ENCODE data around the gene UGT1A4. TPM values are rescaled to one million over a fixed set of nuclear protein-coding genes. Genes with fewer than 3 reads are reported as not detected.

The UGT1A4 gene
- total and polyA plus RNA-seq, 2 donors (not counting 1 experiment from before 2014, with no cell fraction given): not detected

DNA sequence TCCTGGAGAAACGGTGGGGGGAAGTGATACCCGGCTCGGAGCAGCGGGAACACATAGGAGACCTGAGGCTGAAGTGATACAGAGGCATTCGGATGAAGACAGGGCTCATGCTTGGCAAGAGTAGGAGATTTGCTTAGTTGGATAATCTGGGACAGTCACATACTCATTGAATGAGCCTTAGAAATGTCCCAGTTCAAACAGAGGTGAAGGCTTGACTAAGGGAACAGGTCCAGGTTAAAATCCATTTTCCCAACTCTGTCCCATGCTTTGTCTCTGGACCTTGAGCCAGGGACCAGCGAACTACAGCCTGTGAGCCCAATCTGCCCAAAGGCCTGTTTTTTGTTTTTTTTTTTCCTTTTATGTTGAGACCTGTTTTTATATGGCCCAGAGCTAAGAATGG, 24.6 kb upstream of the UGT1A4 start:
- H3K79me2 ChIP-seq (ENCODE audit: control insufficient read depth, insufficient read depth, low read length): no peaks in the 10 kb centered on the region
- no peaks in the 10 kb centered on the region for H3K9me3 ChIP-seq (ENCODE audit: control insufficient read depth, insufficient read depth, low read depth, low read length)

GRCh38 chr2:233698740-233699139, 19.8 kb upstream of the UGT1A4 start:
- Histone ChIP-seq H3K27ac (ENCODE audit: insufficient read depth, low read length) (no peak overlapping the region), H4K20me1 (ENCODE audit: control insufficient read depth, extremely low read depth, insufficient read depth, low read length) (no peaks in the 10 kb centered on the region), H3K9ac (ENCODE audit: insufficient read depth, low read length) (no peak overlapping the region), H3K4me2 (ENCODE audit: extremely low read depth, insufficient read depth, low read length) (no peak overlapping the region), H2AFZ (ENCODE audit: low read length) (no peak overlapping the region), H3K36me3 (ENCODE audit: control insufficient read depth, insufficient read depth, low read length) (no peaks in the 10 kb centered on the region), H3K79me2 (ENCODE audit: control insufficient read depth, insufficient read depth, low read length) (no peaks in the 10 kb centered on the region), H3K4me1 (ENCODE audit: control insufficient read depth, extremely low read depth, insufficient read depth, low read length) (no peaks in the 10 kb centered on the region), H3K9me3 (ENCODE audit: control insufficient read depth, insufficient read depth, low read depth, low read length) (no peaks in the 10 kb centered on the region), H3K4me3 (replicated peaks in 1 of 4; ENCODE audit: control extremely low read depth in 1 of 4, insufficient read depth in 1 of 4, low read depth in 3 of 4, low read length in 4 of 4) (no peak overlapping the region), H3K27me3 (ENCODE audit: control insufficient read depth, insufficient read depth, low read length) (no peaks in the 10 kb centered on the region)
- no peak for DNase-seq (ENCODE audit: low read depth in 2 of 2)
- TF ChIP-seq, protein P1, sequence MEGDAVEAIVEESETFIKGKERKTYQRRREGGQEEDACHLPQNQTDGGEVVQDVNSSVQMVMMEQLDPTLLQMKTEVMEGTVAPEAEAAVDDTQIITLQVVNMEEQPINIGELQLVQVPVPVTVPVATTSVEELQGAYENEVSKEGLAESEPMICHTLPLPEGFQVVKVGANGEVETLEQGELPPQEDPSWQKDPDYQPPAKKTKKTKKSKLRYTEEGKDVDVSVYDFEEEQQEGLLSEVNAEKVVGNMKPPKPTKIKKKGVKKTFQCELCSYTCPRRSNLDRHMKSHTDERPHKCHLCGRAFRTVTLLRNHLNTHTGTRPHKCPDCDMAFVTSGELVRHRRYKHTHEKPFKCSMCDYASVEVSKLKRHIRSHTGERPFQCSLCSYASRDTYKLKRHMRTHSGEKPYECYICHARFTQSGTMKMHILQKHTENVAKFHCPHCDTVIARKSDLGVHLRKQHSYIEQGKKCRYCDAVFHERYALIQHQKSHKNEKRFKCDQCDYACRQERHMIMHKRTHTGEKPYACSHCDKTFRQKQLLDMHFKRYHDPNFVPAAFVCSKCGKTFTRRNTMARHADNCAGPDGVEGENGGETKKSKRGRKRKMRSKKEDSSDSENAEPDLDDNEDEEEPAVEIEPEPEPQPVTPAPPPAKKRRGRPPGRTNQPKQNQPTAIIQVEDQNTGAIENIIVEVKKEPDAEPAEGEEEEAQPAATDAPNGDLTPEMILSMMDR (conservative IDR thresholded peaks at IDR 0.05 in 1 of 2, IDR thresholded peaks at IDR 0.05 in 1 of 2; ENCODE audit: low read depth in 1 of 2, low read length in 2 of 2): no peak
- TF ChIP-seq EZH2 (IDR thresholded peaks at IDR 0.05; ENCODE audit: low read length, missing control alignments): no peak

More for the DNA sequence above, 24.6 kb upstream of the UGT1A4 start:
- H3K36me3 ChIP-seq (ENCODE audit: control insufficient read depth, insufficient read depth, low read length): no peaks in the 10 kb centered on the region
- no peak for DNase-seq (ENCODE audit: low read depth in 2 of 2)
- no peak overlapping the region for H3K4me2 ChIP-seq (ENCODE audit: extremely low read depth, insufficient read depth, low read length)
- TF ChIP-seq, protein P1 (conservative IDR thresholded peaks at IDR 0.05 in 1 of 2, IDR thresholded peaks at IDR 0.05 in 1 of 2; ENCODE audit: low read depth in 1 of 2, low read length in 2 of 2): no peak
- no peak for TF ChIP-seq EZH2 (IDR thresholded peaks at IDR 0.05; ENCODE audit: low read length, missing control alignments)
- no peaks in the 10 kb centered on the region for H3K27me3 ChIP-seq (ENCODE audit: control insufficient read depth, insufficient read depth, low read length)
- H2AFZ ChIP-seq (ENCODE audit: low read length): no peak overlapping the region
- no peak overlapping the region for H3K27ac ChIP-seq (ENCODE audit: insufficient read depth, low read length)
- H4K20me1 ChIP-seq (ENCODE audit: control insufficient read depth, extremely low read depth, insufficient read depth, low read length): no peaks in the 10 kb centered on the region
- H3K4me3 ChIP-seq (replicated peaks in 1 of 4; ENCODE audit: control extremely low read depth in 1 of 4, insufficient read depth in 1 of 4, low read depth in 3 of 4, low read length in 4 of 4): no peak overlapping the region
- H3K9ac ChIP-seq (ENCODE audit: insufficient read depth, low read length): no peak overlapping the region
- H3K4me1 ChIP-seq (ENCODE audit: control insufficient read depth, extremely low read depth, insufficient read depth, low read length): no peaks in the 10 kb centered on the region

- H3K27ac ChIP-seq (ENCODE audit: insufficient read depth, low read length): no peak overlapping the region
- peak in 1 of 2 donors; percentile 3 for DNase-seq (ENCODE audit: low read depth in 2 of 2)
- H3K79me2 ChIP-seq (ENCODE audit: control insufficient read depth, insufficient read depth, low read length): no peaks in the 10 kb centered on the region
- no peak for TF ChIP-seq EZH2 (IDR thresholded peaks at IDR 0.05; ENCODE audit: low read length, missing control alignments)
- TF ChIP-seq, protein P1 (conservative IDR thresholded peaks at IDR 0.05 in 1 of 2, IDR thresholded peaks at IDR 0.05 in 1 of 2; ENCODE audit: low read depth in 1 of 2, low read length in 2 of 2): no peak
- H4K20me1 ChIP-seq (ENCODE audit: control insufficient read depth, extremely low read depth, insufficient read depth, low read length): no peaks in the 10 kb centered on the region
- no peak overlapping the region for H2AFZ ChIP-seq (ENCODE audit: low read length)
- H3K36me3 ChIP-seq (ENCODE audit: control insufficient read depth, insufficient read depth, low read length): no peaks in the 10 kb centered on the region
- no peaks in the 10 kb centered on the region for H3K4me1 ChIP-seq (ENCODE audit: control insufficient read depth, extremely low read depth, insufficient read depth, low read length)
- no peaks in the 10 kb centered on the region for H3K27me3 ChIP-seq (ENCODE audit: control insufficient read depth, insufficient read depth, low read length)
- H3K4me2 ChIP-seq (ENCODE audit: extremely low read depth, insufficient read depth, low read length): no peak overlapping the region
- no peak overlapping the region for H3K9ac ChIP-seq (ENCODE audit: insufficient read depth, low read length)
- no peaks in the 10 kb centered on the region for H3K9me3 ChIP-seq (ENCODE audit: control insufficient read depth, insufficient read depth, low read depth, low read length)
- H3K4me3 ChIP-seq (replicated peaks in 1 of 4; ENCODE audit: control extremely low read depth in 1 of 4, insufficient read depth in 1 of 4, low read depth in 3 of 4, low read length in 4 of 4): no peak overlapping the region
Measured at GRCh38 chr2:233699424-233700027, 19.0 kb upstream of the UGT1A4 start.
